ENCODE measurements around the gene PHACTR1.
A peak's percentile ranks its signal among the peaks of the same experiment; 100 is the strongest.

Gene PHACTR1

DNA sequence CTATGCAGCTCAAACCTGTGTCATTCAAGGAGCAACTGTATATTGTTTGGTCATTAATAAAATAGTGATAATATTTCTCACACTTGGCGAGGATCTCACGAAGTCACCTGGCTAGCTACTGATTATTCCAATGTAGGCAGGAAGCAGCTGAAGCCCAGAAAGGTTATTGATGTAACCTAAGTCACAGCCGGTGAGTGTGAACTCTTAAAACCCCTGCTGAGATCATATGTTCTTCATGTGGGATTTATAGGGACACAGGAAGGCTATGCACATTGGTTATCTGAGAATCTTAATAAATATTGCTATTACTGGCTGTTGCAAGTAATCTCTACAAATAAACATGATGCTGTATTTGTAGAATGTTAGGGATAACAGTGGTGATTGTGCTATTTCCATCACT lies 450.3 kb downstream of the PHACTR1 start:
- H2AFZ ChIP-seq (ENCODE audit: low read depth, low read length) = no peak overlapping the region
- no peaks in the 10 kb centered on the region for H3K36me3 ChIP-seq (ENCODE audit: control insufficient read depth in 1 of 2, insufficient read depth in 2 of 2, low read depth in 1 of 2, low read length in 2 of 2)
- no peaks in the 10 kb centered on the region for H3K4me1 ChIP-seq (ENCODE audit: control insufficient read depth, insufficient read depth, low read depth, low read length)
- no peak overlapping the region for H3K18ac ChIP-seq (ENCODE audit: low read depth in 1 of 2, low read length in 2 of 2)
- no peak overlapping the region for H2BK5ac ChIP-seq (ENCODE audit: low read depth, low read length, poor library complexity, severe bottlenecking)
- no peak overlapping the region for H3K14ac ChIP-seq (ENCODE audit: low read length in 2 of 2)
- no peak overlapping the region for H2AK5ac ChIP-seq (ENCODE audit: low read length, severe bottlenecking)
- H2BK12ac ChIP-seq (ENCODE audit: low read length in 2 of 2) = no peak overlapping the region
- no peak overlapping the region for H3K4me3 ChIP-seq (ENCODE audit: insufficient read depth in 1 of 2, low read depth in 1 of 2, low read length in 2 of 2)
- H4K8ac ChIP-seq (ENCODE audit: low read length) = no peak overlapping the region
- no peak overlapping the region for H3K23ac ChIP-seq (ENCODE audit: low read length in 2 of 2)
- DNase-seq = no peak
- WGBS = 93% methylated on average over 3 of the region's 3 CpGs
- no peak overlapping the region for H4K91ac ChIP-seq (ENCODE audit: low read length)
- H3K79me1 ChIP-seq (replicated peaks; ENCODE audit: low read length, poor library complexity, severe bottlenecking) = no peaks in the 10 kb centered on the region
- H3K4me2 ChIP-seq (ENCODE audit: low read length, poor library complexity, severe bottlenecking) = no peak overlapping the region
- H3K27ac ChIP-seq (ENCODE audit: low read length, poor library complexity, severe bottlenecking) = no peak overlapping the region
- no peaks in the 10 kb centered on the region for H3K27me3 ChIP-seq (ENCODE audit: control insufficient read depth in 1 of 2, insufficient read depth in 1 of 2, low read length in 2 of 2)
- H3K9me3 ChIP-seq (ENCODE audit: control insufficient read depth, low read length) = no peaks in the 10 kb centered on the region
- H3K4ac ChIP-seq (ENCODE audit: low read depth in 1 of 2, low read length in 2 of 2) = no peak overlapping the region
- H2BK120ac ChIP-seq (ENCODE audit: low read depth, low read length) = no peak overlapping the region
- H3K9ac ChIP-seq (ENCODE audit: low read length) = no peak overlapping the region
- no peak overlapping the region for H2BK15ac ChIP-seq (ENCODE audit: low read depth, poor library complexity, severe bottlenecking)

DNA sequence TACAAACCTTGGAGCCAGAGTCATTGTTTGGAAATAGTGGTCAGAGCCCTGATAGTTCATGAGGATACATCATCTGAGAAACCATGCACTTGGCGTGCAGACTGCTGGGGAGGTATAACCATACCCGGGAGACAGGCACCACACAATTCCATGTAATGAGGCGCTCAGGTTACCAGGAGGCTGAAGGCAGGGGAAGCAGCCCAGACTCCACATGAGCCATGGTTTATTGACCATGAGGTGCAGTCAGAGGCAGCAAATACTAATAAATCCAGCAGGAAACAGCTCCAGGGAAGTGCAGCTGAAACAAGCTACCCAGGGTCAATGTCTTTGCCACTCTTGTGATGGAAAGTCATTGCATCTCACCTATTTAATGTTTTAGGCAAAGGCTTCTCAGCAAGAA lies 455.7 kb downstream of the PHACTR1 start:
- Histone ChIP-seq H3K9ac (ENCODE audit: low read length) (no peak overlapping the region), H3K4me2 (ENCODE audit: low read length, poor library complexity, severe bottlenecking) (no peak overlapping the region), H3K9me3 (ENCODE audit: control insufficient read depth, low read length) (no peaks in the 10 kb centered on the region), H2BK12ac (ENCODE audit: low read length in 2 of 2) (no peak overlapping the region), H4K8ac (ENCODE audit: low read length) (no peak overlapping the region), H3K79me1 (replicated peaks; ENCODE audit: low read length, poor library complexity, severe bottlenecking) (no peaks in the 10 kb centered on the region), H2AK5ac (ENCODE audit: low read length, severe bottlenecking) (no peak overlapping the region), H3K4me1 (ENCODE audit: control insufficient read depth, insufficient read depth, low read depth, low read length) (no peaks in the 10 kb centered on the region), H3K4ac (ENCODE audit: low read depth in 1 of 2, low read length in 2 of 2) (no peak overlapping the region), H4K91ac (ENCODE audit: low read length) (no peak overlapping the region), H3K27me3 (ENCODE audit: control insufficient read depth in 1 of 2, insufficient read depth in 1 of 2, low read length in 2 of 2) (no peaks in the 10 kb centered on the region), H2BK120ac (ENCODE audit: low read depth, low read length) (no peak overlapping the region), H2BK15ac (ENCODE audit: low read depth, poor library complexity, severe bottlenecking) (no peak overlapping the region), H2BK5ac (ENCODE audit: low read depth, low read length, poor library complexity, severe bottlenecking) (no peak overlapping the region), H3K14ac (ENCODE audit: low read length in 2 of 2) (no peak overlapping the region), H3K18ac (ENCODE audit: low read depth in 1 of 2, low read length in 2 of 2) (no peak overlapping the region), H3K36me3 (ENCODE audit: control insufficient read depth in 1 of 2, insufficient read depth in 2 of 2, low read depth in 1 of 2, low read length in 2 of 2) (no peaks in the 10 kb centered on the region), H3K23ac (ENCODE audit: low read length in 2 of 2) (no peak overlapping the region), H2AFZ (ENCODE audit: low read depth, low read length) (no peak overlapping the region), H3K27ac (ENCODE audit: low read length, poor library complexity, severe bottlenecking) (no peak overlapping the region), H3K4me3 (ENCODE audit: insufficient read depth in 1 of 2, low read depth in 1 of 2, low read length in 2 of 2) (no peak overlapping the region)
- 90% methylated on average over 3 of the region's 3 CpGs for WGBS
- no peak for DNase-seq

DNA sequence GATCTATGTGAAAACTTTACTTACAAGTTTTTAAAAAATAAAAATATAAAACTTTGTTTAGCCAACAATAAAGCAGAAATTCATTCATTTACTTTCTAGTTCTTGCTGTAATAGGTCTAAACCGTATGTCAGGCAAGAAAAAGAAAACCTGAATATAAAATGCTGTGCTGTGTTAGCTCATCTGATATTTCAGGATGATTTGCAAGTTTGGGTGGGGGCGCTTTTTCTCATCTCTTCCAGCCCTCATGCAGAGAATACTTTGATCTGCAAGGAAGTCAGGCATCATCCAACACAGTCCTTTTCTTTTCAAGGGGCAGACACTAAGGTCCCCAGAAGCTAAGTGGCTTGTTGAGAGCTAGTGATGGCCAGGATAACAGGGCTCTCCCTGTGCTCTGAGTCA lies 458.5 kb downstream of the PHACTR1 start:
- no peaks in the 10 kb centered on the region for H3K9me3 ChIP-seq (ENCODE audit: control insufficient read depth, low read length)
- no peaks in the 10 kb centered on the region for H3K79me1 ChIP-seq (replicated peaks; ENCODE audit: low read length, poor library complexity, severe bottlenecking)
- H2AK5ac ChIP-seq (ENCODE audit: low read length, severe bottlenecking) = no peak overlapping the region
- H3K23ac ChIP-seq (ENCODE audit: low read length in 2 of 2) = no peak overlapping the region
- no peak overlapping the region for H2BK120ac ChIP-seq (ENCODE audit: low read depth, low read length)
- H3K4me1 ChIP-seq (ENCODE audit: control insufficient read depth, insufficient read depth, low read depth, low read length) = no peaks in the 10 kb centered on the region
- no peak overlapping the region for H3K14ac ChIP-seq (ENCODE audit: low read length in 2 of 2)
- H3K4ac ChIP-seq (ENCODE audit: low read depth in 1 of 2, low read length in 2 of 2) = no peak overlapping the region
- no peak overlapping the region for H3K4me2 ChIP-seq (ENCODE audit: low read length, poor library complexity, severe bottlenecking)
- no peak overlapping the region for H2BK5ac ChIP-seq (ENCODE audit: low read depth, low read length, poor library complexity, severe bottlenecking)
- H2BK12ac ChIP-seq (ENCODE audit: low read length in 2 of 2) = no peak overlapping the region
- H4K8ac ChIP-seq (ENCODE audit: low read length) = no peak overlapping the region
- H3K27me3 ChIP-seq (ENCODE audit: control insufficient read depth in 1 of 2, insufficient read depth in 1 of 2, low read length in 2 of 2) = no peaks in the 10 kb centered on the region
- no peak overlapping the region for H3K27ac ChIP-seq (ENCODE audit: low read length, poor library complexity, severe bottlenecking)
- H3K36me3 ChIP-seq (ENCODE audit: control insufficient read depth in 1 of 2, insufficient read depth in 2 of 2, low read depth in 1 of 2, low read length in 2 of 2) = no peaks in the 10 kb centered on the region
- H4K91ac ChIP-seq (ENCODE audit: low read length) = no peak overlapping the region
- DNase-seq = no peak
- 64% methylated on average over 1 of the region's 2 CpGs for WGBS
- H2BK15ac ChIP-seq (ENCODE audit: low read depth, poor library complexity, severe bottlenecking) = no peak overlapping the region
- no peak overlapping the region for H3K9ac ChIP-seq (ENCODE audit: low read length)
- no peak overlapping the region for H3K4me3 ChIP-seq (ENCODE audit: insufficient read depth in 1 of 2, low read depth in 1 of 2, low read length in 2 of 2)
- H2AFZ ChIP-seq (ENCODE audit: low read depth, low read length) = no peak overlapping the region
- no peak overlapping the region for H3K18ac ChIP-seq (ENCODE audit: low read depth in 1 of 2, low read length in 2 of 2)

DNA sequence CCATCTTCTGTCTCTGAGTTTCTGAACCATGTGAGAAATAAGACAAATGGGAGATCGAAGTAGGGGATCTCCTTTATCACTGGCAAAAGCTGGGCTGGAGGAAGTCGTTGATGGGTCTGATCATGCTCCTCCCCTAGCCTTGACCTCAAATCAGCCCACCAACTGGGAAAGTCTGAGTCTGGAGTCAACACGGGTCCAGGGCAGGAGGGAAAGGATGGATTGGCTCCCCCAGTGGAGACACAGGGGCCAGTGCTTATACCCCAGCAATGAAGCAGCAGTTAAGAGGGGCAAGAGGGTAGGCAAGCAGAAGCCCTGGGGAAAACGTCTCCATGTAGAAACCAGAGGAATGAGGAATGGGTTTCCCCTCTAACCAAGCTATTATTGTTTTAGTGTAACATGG lies 459.2 kb downstream of the PHACTR1 start:
- WGBS = 51% methylated on average over 4 of the region's 4 CpGs

More for the DNA sequence above, 459.2 kb downstream of the PHACTR1 start:
- Histone ChIP-seq H3K18ac (ENCODE audit: low read depth in 1 of 2, low read length in 2 of 2) (no peak overlapping the region), H4K91ac (ENCODE audit: low read length) (no peak overlapping the region), H2AK5ac (ENCODE audit: low read length, severe bottlenecking) (no peak overlapping the region), H3K23ac (ENCODE audit: low read length in 2 of 2) (no peak overlapping the region), H3K36me3 (ENCODE audit: control insufficient read depth in 1 of 2, insufficient read depth in 2 of 2, low read depth in 1 of 2, low read length in 2 of 2) (no peaks in the 10 kb centered on the region), H3K14ac (ENCODE audit: low read length in 2 of 2) (no peak overlapping the region), H3K27ac (ENCODE audit: low read length, poor library complexity, severe bottlenecking) (no peak overlapping the region), H3K79me1 (replicated peaks; ENCODE audit: low read length, poor library complexity, severe bottlenecking) (no peaks in the 10 kb centered on the region), H3K9ac (ENCODE audit: low read length) (no peak overlapping the region), H3K4ac (ENCODE audit: low read depth in 1 of 2, low read length in 2 of 2) (no peak overlapping the region), H2BK15ac (ENCODE audit: low read depth, poor library complexity, severe bottlenecking) (no peak overlapping the region), H3K4me1 (ENCODE audit: control insufficient read depth, insufficient read depth, low read depth, low read length) (no peaks in the 10 kb centered on the region), H4K8ac (ENCODE audit: low read length) (peak overlapping the region; percentile 50), H2BK120ac (ENCODE audit: low read depth, low read length) (no peak overlapping the region), H3K4me2 (ENCODE audit: low read length, poor library complexity, severe bottlenecking) (no peak overlapping the region), H2BK12ac (ENCODE audit: low read length in 2 of 2) (no peak overlapping the region), H3K9me3 (ENCODE audit: control insufficient read depth, low read length) (no peaks in the 10 kb centered on the region), H3K27me3 (ENCODE audit: control insufficient read depth in 1 of 2, insufficient read depth in 1 of 2, low read length in 2 of 2) (no peaks in the 10 kb centered on the region), H3K4me3 (ENCODE audit: insufficient read depth in 1 of 2, low read depth in 1 of 2, low read length in 2 of 2) (no peak overlapping the region), H2AFZ (ENCODE audit: low read depth, low read length) (no peak overlapping the region), H2BK5ac (ENCODE audit: low read depth, low read length, poor library complexity, severe bottlenecking) (no peak overlapping the region)
- no peak for DNase-seq

Data from mesenchymal stem cell (in vitro differentiated cells and primary cell).